D721Med (cell line): Measurements from ENCODE around the gene NHSL1.
A peak's percentile ranks its signal among the peaks of the same experiment; 100 is the strongest.

Experiments used
- DNase-seq: peaks from one replicate; pipeline ENCODE4 v3.0.0; 2011; ENCODE audit warnings: low spot score; ENCODE audit not compliant: insufficient read length
- FAIRE-seq: peaks from 2 replicates; lab custom pipeline; 2011; peaks lifted over from hg19 to GRCh38; lab: Jason Lieb, UNC
- TF ChIP-seq, protein P1 (sequence below): IDR thresholded peaks from 2 replicates; pipeline ENCODE4 v1.5.1; 2012; ENCODE audit warnings: mild to moderate bottlenecking, control low read depth; ENCODE audit not compliant: insufficient read depth; ENCODE audit errors: missing control alignments

NHSL1 gene

DNA sequence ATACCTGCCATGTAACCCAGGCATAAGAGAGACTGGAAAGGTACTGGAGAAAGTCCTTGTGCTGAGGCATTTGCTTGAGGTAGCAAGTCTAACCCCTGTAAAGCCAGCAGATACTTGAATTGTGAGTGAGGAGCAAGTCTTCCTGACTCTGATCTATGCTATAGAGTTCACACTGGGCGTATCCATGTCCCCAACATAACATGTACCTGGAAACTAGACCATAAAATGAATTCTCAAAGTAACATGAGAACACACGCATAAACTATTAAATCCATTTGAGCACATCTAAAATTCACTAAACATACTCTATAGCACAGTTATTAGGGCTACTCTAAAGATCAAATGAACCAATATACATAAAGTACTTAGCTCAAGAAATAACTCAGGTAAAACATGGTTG lies 2.0 kb downstream of the NHSL1 start:
- DNase-seq (no peak), FAIRE-seq (no peak)
- TF ChIP-seq, protein P1, sequence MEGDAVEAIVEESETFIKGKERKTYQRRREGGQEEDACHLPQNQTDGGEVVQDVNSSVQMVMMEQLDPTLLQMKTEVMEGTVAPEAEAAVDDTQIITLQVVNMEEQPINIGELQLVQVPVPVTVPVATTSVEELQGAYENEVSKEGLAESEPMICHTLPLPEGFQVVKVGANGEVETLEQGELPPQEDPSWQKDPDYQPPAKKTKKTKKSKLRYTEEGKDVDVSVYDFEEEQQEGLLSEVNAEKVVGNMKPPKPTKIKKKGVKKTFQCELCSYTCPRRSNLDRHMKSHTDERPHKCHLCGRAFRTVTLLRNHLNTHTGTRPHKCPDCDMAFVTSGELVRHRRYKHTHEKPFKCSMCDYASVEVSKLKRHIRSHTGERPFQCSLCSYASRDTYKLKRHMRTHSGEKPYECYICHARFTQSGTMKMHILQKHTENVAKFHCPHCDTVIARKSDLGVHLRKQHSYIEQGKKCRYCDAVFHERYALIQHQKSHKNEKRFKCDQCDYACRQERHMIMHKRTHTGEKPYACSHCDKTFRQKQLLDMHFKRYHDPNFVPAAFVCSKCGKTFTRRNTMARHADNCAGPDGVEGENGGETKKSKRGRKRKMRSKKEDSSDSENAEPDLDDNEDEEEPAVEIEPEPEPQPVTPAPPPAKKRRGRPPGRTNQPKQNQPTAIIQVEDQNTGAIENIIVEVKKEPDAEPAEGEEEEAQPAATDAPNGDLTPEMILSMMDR = no peak

DNA sequence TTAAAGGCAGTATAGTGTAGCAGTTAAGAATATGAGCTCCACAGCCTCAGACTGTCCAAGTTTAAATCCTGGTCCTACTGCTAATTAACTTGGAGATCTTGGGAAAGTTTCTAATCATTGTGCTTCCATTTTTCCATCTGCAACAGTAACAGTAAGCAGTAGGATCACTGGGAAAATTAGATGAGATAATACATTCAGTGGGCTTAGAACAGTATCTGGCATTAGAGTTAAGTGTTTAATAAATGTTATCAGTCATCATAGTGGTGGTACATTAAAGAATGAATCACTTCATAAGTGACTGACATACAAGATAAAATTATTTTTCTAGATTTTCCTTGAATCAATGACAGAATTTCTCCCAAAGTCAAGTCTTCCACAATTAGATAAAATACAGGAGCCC lies 5.0 kb downstream of the NHSL1 start:
- peak; percentile 46 for FAIRE-seq
- no peak for DNase-seq
- TF ChIP-seq, protein P1 = no peak

DNA sequence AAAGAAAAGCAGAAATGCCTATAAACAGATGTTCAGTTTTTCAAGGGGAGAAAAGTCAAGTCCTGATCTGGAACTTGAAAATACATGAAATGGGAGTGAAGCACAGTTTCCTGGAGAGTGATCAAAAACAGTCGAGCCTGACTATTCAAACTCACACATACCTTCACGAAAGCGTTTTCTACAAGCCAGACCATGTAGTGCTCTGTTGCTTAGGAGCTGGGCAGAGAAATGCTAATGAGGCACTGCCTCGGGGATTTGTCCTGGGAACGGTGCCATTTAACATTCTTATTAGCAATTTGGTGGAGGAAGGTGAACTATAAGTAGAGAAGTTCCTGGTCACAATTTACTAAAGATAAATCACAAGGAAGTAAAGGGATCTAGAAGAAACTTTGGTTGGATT lies 5.9 kb downstream of the NHSL1 start:
- DNase-seq = no peak
- FAIRE-seq = no peak
- TF ChIP-seq, protein P1 = no peak

DNA sequence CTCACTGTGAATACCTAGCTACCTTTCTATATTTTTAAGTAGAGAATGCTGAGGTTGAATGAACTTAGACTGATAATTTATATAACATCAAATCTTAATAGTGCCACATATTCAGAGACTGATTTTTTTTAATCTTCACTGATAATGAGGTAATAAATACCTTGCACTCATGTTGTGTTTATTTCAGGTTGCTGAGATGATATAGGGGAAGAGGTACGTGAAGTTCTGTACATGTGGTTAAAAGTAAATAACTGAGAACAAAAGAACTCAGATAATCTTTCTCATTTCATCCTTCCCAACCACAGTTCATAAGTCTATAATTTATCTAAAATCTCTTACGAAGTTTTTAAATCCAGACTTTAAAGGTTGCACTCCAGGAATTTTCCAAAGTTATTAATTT lies 6.4 kb downstream of the NHSL1 start:
- FAIRE-seq (no peak), DNase-seq (no peak)
- TF ChIP-seq, protein P1 = no peak

DNA sequence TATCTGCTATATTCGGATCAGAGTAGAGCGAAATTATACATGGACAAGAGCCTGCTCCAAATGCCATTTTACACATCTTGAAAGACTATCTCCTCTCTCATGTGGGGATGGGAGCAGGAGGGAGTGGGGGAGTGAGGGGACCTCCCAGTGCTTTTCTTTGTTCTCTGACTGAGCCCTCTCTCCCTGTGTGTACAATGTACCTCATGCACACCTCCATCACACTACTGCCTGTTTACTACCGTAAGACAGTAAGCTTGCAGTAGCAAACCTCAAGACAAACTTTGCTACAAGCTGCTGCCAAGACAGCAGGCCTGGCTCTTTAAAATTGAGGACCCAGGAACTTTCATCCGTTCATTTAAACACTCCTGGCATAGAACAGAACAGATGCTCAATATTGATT lies 7.2 kb downstream of the NHSL1 start:
- TF ChIP-seq, protein P1 = no peak
- DNase-seq (no peak), FAIRE-seq (no peak)

DNA sequence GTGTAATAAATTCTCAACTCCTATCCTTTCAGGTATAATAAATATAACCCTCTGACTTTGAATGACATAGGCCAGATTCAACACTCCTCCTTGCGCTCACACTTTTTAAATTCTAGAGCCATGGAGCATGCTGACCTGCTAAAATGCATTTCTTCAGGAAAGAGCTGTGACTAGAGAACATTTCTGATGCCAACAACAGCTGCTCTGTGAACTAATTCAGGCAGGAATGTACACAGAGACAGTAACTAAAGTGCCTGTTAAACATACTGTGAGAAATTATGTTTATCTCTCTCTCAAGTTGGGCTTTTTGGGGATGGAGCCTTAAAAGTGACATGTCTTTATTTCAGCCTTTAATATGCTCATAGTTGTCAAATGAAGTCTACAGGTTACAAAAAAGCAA lies 8.3 kb downstream of the NHSL1 start:
- TF ChIP-seq, protein P1 = no peak
- FAIRE-seq (no peak), DNase-seq (no peak)

DNA sequence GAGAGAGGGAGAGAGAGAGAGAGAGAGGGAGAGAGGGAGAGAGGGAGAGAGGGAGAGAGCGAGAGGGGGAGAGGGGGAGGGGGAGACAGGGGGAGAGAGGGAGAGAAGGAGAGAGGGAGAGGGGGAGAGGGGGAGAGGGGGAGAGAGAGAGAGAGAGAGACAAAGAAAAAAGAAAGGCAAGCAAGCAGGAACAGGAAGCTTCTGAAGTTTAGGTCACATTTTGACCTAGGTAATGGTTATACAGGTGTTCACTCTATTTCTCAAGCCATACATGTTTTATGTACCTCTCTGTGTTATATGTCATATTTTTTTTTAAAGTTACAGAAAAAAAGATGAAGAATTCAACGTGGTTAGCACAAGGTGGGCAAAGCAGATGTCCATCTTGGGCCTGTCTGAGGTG lies 9.4 kb downstream of the NHSL1 start:
- TF ChIP-seq, protein P1 = no peak
- no peak for FAIRE-seq
- DNase-seq = no peak
